ENCODE results near the gene MYBPC1.

Gene MYBPC1

DNA sequence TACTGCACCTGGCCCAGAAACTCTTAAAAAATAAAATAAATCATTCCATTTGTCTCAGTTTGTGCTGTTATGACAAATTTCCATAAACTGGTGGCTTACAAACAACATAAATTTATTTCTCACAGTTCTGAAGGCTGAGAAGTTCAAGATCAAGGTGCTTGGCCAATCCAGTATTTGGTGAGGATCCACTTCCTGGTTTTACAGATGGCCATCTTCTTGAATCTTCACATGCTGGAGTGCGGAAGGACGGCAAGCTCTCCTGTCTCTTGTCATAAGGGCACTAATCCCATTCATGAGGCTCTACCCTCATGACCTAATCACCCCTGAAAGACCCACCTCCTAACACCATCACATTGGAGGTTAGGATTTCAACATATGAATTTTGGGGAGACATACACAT lies 29.9 kb upstream of the MYBPC1 start:
- POLR2A ChIA-PET = no interaction called here
- TF ChIP-seq CTBP1 (IDR thresholded peaks at IDR 0.05; ENCODE audit: borderline replicate concordance) = no peak
- TF ChIP-seq L3MBTL2 (conservative IDR thresholded peaks at IDR 0.05) = no peak
- TF ChIP-seq SUZ12 (IDR thresholded peaks at IDR 0.05) = no peak
- TF ChIP-seq FOXM1 (IDR thresholded peaks at IDR 0.05; ENCODE audit: borderline replicate concordance) = no peak
- TF ChIP-seq, protein P1, sequence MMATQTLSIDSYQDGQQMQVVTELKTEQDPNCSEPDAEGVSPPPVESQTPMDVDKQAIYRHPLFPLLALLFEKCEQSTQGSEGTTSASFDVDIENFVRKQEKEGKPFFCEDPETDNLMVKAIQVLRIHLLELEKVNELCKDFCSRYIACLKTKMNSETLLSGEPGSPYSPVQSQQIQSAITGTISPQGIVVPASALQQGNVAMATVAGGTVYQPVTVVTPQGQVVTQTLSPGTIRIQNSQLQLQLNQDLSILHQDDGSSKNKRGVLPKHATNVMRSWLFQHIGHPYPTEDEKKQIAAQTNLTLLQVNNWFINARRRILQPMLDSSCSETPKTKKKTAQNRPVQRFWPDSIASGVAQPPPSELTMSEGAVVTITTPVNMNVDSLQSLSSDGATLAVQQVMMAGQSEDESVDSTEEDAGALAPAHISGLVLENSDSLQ (IDR thresholded peaks at IDR 0.05) = no peak
- TF ChIP-seq ARNT (IDR thresholded peaks at IDR 0.05) = no peak
- TF ChIP-seq FOXA1 (IDR thresholded peaks at IDR 0.05) = no peak
- no peak for DNase-seq (ENCODE audit: extremely low spot score)
- CTCF ChIA-PET = no interaction called here

DNA sequence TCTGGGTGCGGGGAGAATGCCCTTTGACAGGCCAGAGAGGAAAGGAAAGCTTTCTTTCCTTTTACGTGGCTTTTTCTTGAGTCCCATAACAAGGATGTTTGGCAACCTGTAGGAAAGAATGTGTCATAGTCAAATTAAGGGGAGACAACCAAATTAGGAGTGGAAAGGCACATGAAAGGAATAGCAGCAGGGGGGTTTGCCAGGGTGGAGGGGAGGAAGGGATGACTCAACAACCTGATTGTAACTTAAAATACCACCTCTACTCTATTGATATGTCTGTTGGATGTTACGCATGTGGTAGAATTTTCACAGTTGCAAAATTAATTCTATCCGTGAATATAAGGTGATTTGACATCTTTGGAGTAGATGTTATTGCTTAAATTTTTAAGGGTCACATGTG lies 28.5 kb upstream of the MYBPC1 start:
- no peak for DNase-seq (ENCODE audit: extremely low spot score)
- POLR2A ChIA-PET = no interaction called here

DNA sequence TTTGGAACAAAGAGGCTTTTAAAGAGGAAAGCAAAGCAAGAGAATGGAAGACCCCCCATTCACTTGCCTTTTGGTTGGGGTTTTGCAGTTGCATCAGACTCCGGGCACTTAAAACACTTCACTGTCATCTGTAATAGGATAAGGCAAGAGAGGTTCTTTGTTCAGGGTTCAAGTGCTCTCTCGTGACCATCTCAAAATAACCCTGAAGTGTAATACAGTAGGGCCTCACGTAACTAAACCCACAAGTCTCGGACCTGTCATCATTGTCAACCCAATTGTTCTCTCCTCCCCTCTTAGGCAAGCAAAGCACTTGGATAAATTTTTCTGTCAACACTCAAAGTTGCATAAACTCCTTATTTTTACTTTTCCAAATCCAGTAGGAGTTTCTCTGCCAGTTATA lies 26.9 kb upstream of the MYBPC1 start:
- POLR2A ChIA-PET = no interaction called here
- CTCF ChIA-PET = no interaction called here
- DNase-seq (ENCODE audit: extremely low spot score) = no peak
- TF ChIP-seq NFRKB (IDR thresholded peaks at IDR 0.05) = no peak
- TF ChIP-seq LEF1 (IDR thresholded peaks at IDR 0.05; ENCODE audit: borderline replicate concordance) = no peak
- TF ChIP-seq FOXA1 (IDR thresholded peaks at IDR 0.05) = no peak
- no peak for TF ChIP-seq CTBP1 (IDR thresholded peaks at IDR 0.05; ENCODE audit: borderline replicate concordance)
- TF ChIP-seq ARNT (IDR thresholded peaks at IDR 0.05) = no peak
- TF ChIP-seq, protein P1 (IDR thresholded peaks at IDR 0.05) = no peak
- no peak for TF ChIP-seq SP1 (IDR thresholded peaks at IDR 0.05)
- TF ChIP-seq FOXK2 (IDR thresholded peaks at IDR 0.05) = no peak
- TF ChIP-seq FOXM1 (IDR thresholded peaks at IDR 0.05; ENCODE audit: borderline replicate concordance) = no peak
- TF ChIP-seq L3MBTL2 (conservative IDR thresholded peaks at IDR 0.05) = no peak
- TF ChIP-seq ZNF384 (IDR thresholded peaks at IDR 0.05) = no peak
- TF ChIP-seq TARDBP (IDR thresholded peaks at IDR 0.05) = no peak
- no peak for TF ChIP-seq HDGF (IDR thresholded peaks at IDR 0.05; ENCODE audit: borderline replicate concordance)
- TF ChIP-seq BHLHE40 (IDR thresholded peaks at IDR 0.05; ENCODE audit: borderline replicate concordance) = no peak
- TF ChIP-seq SUZ12 (IDR thresholded peaks at IDR 0.05) = no peak

More for the DNA sequence above, 28.5 kb upstream of the MYBPC1 start:
- CTCF ChIA-PET = no interaction called here
- TF ChIP-seq CTBP1 (IDR thresholded peaks at IDR 0.05; ENCODE audit: borderline replicate concordance) (no peak), FOXA1 (IDR thresholded peaks at IDR 0.05) (no peak), ARNT (IDR thresholded peaks at IDR 0.05) (no peak), LEF1 (IDR thresholded peaks at IDR 0.05; ENCODE audit: borderline replicate concordance) (no peak), SP1 (IDR thresholded peaks at IDR 0.05) (no peak), SUZ12 (IDR thresholded peaks at IDR 0.05) (no peak)
- TF ChIP-seq, protein P1 (IDR thresholded peaks at IDR 0.05) = no peak

DNA sequence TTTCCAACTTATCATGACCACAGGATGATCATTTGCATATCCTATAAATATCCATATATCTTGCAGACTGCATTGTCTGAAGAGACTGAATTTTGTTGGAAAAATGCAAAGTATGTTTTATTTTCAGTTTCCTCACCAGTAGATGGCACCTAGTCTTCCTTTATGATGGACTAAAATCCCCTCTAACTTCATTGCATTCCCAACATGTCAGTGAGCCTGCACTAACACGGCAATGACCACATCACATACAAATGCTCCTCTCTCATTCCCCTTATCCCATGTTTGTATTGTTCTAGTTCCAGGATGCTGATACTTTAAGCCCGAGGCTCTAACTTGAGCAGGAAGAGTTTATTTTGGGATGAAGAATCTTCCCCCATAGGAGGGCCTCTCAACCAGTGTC lies 24.7 kb upstream of the MYBPC1 start:
- TF ChIP-seq SUZ12 (IDR thresholded peaks at IDR 0.05) (no peak), BHLHE40 (IDR thresholded peaks at IDR 0.05; ENCODE audit: borderline replicate concordance) (no peak), FOXM1 (IDR thresholded peaks at IDR 0.05; ENCODE audit: borderline replicate concordance) (no peak), FOXK2 (IDR thresholded peaks at IDR 0.05) (no peak)
- POLR2A ChIA-PET = no interaction called here
- DNase-seq (ENCODE audit: extremely low spot score) = peak; percentile 38
- CTCF ChIA-PET = no interaction called here

DNA sequence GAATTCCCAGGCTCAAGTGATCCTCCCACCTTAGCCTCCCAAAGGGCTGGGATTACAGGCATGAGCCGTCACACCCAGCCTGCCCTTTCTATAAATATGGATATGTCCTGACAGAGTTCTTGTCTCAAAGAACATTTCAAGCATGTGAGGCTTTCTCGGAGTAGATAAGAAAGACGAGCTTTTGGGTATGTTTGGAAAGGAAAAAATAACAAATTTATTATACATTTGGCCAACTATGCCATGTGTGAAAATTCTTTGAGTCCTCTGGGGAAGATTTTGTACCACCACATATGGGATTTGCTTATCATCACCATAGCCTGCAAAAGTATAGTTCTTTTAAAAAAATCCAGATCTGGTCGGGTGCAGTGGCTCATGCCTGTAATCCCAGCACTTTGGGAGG lies 23.7 kb upstream of the MYBPC1 start:
- TF ChIP-seq BHLHE40 (IDR thresholded peaks at IDR 0.05; ENCODE audit: borderline replicate concordance) (no peak), FOXM1 (IDR thresholded peaks at IDR 0.05; ENCODE audit: borderline replicate concordance) (no peak), SUZ12 (IDR thresholded peaks at IDR 0.05) (no peak), ELF4 (IDR thresholded peaks at IDR 0.05) (no peak), TARDBP (IDR thresholded peaks at IDR 0.05) (no peak), LEF1 (IDR thresholded peaks at IDR 0.05; ENCODE audit: borderline replicate concordance) (no peak)
- ChIA-PET POLR2A (no interaction called here), CTCF (interaction anchor here (0.6 kb wide), 1 partner anchor 257 kb away, joined by 3 read pairs; no protein-coding TSS in a partner anchor)
- no peak for DNase-seq (ENCODE audit: extremely low spot score)

DNA sequence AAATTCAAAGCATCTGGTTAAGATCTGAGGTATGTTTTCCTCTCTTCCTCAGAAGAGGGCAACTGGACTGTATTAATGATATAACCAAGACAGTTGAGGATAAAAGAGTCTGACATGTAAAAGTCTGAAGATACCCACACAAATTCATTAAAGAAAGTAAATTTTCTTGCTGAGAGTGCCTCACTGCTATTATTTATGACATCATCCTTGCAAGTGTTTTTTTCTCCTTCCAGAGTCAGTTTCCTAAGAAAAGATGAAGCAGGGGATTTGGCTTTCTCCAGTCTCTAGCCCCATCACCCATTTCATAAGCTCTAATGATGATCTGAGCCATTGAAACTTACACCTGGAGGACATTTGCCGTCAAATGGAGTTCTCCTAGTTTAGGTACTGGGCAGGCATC lies 21.0 kb upstream of the MYBPC1 start:
- no peak for TF ChIP-seq BHLHE40 (IDR thresholded peaks at IDR 0.05; ENCODE audit: borderline replicate concordance)
- TF ChIP-seq ZNF384 (IDR thresholded peaks at IDR 0.05) = no peak
- no peak for TF ChIP-seq FOXA1 (IDR thresholded peaks at IDR 0.05)
- no peak for TF ChIP-seq L3MBTL2 (conservative IDR thresholded peaks at IDR 0.05)
- no peak for TF ChIP-seq CTBP1 (IDR thresholded peaks at IDR 0.05; ENCODE audit: borderline replicate concordance)
- no peak for TF ChIP-seq ARNT (IDR thresholded peaks at IDR 0.05)
- no peak for TF ChIP-seq TARDBP (IDR thresholded peaks at IDR 0.05)
- TF ChIP-seq SUZ12 (IDR thresholded peaks at IDR 0.05) = no peak
- no peak for TF ChIP-seq NFRKB (IDR thresholded peaks at IDR 0.05)
- TF ChIP-seq HDGF (IDR thresholded peaks at IDR 0.05; ENCODE audit: borderline replicate concordance) = no peak
- TF ChIP-seq ELF4 (IDR thresholded peaks at IDR 0.05) = no peak
- TF ChIP-seq FOXM1 (IDR thresholded peaks at IDR 0.05; ENCODE audit: borderline replicate concordance) = no peak
- TF ChIP-seq, protein P1 (IDR thresholded peaks at IDR 0.05) = no peak
- no peak for TF ChIP-seq FOXK2 (IDR thresholded peaks at IDR 0.05)
- CTCF ChIA-PET = no interaction called here
- DNase-seq (ENCODE audit: extremely low spot score) = no peak
- POLR2A ChIA-PET = no interaction called here

All from HEK293T (cell line).